Astrocyte (in vitro differentiated cells and primary cell): Measurements from ENCODE around the gene OSBP2. TPM values are rescaled to one million over a fixed set of nuclear protein-coding genes. Genes with fewer than 3 reads are reported as not detected.

Experiments
- DNase-seq: peaks from one replicate; pipeline ENCODE4 v3.0.0-alpha.2; 2010; ENCODE audit warnings: low read depth
- FAIRE-seq: peaks from 2 replicates; lab custom pipeline; 2011; peaks lifted over from hg19 to GRCh38; lab: Jason Lieb, UNC
- H2AFZ ChIP-seq: 2 replicates; pipeline ENCODE4 v1.6.0; 2012; ENCODE audit warnings: low read depth, low read length, inconsistent platforms
- H3K27ac ChIP-seq: 2 replicates; pipeline ENCODE4 v1.5.1; 2011; ENCODE audit warnings: low read depth, low read length, inconsistent platforms
- H3K27me3 ChIP-seq: 2 replicates; pipeline ENCODE4 v1.6.0; 2011; ENCODE audit warnings: low read length, inconsistent platforms; ENCODE audit not compliant: insufficient read depth
- H3K36me3 ChIP-seq: 2 replicates; pipeline ENCODE4 v1.5.1; 2011; ENCODE audit warnings: low read length, inconsistent platforms; ENCODE audit not compliant: insufficient read depth
- H3K4me1 ChIP-seq: 2 replicates; pipeline ENCODE4 v1.5.1; 2011; ENCODE audit warnings: low read length, inconsistent platforms; ENCODE audit not compliant: insufficient read depth
- H3K4me2 ChIP-seq: 2 replicates; pipeline ENCODE4 v1.6.0; 2012; ENCODE audit warnings: low read length, inconsistent platforms
- H3K4me3 ChIP-seq: 2 replicates; pipeline ENCODE4 v1.5.1; 2011; ENCODE audit warnings: low read depth, mild to moderate bottlenecking, low read length, inconsistent platforms; ENCODE audit not compliant: insufficient read depth
- H3K79me2 ChIP-seq: 2 replicates; pipeline ENCODE4 v1.6.0; 2012; ENCODE audit warnings: mild to moderate bottlenecking, low read length, inconsistent platforms; ENCODE audit not compliant: insufficient read depth
- H3K9ac ChIP-seq: 2 replicates; pipeline ENCODE4 v1.6.0; 2012; ENCODE audit warnings: mild to moderate bottlenecking, low read length, inconsistent platforms
- H3K9me3 ChIP-seq: 2 replicates; pipeline ENCODE4 v1.5.1; 2012; ENCODE audit warnings: low read depth, mild to moderate bottlenecking, low read length, inconsistent platforms; ENCODE audit not compliant: insufficient read depth
- H4K20me1 ChIP-seq: 2 replicates; pipeline ENCODE4 v1.6.0; 2012; ENCODE audit warnings: low read length, inconsistent platforms; ENCODE audit not compliant: insufficient read depth
- H3K27ac Mint-ChIP-seq: one replicate; pipeline ENCODE4 v1.8.0; 2021; ENCODE audit warnings: mild to moderate bottlenecking, mixed read lengths; ENCODE audit not compliant: unreplicated experiment
- H3K27me3 Mint-ChIP-seq: one replicate; pipeline ENCODE4 v1.8.0; 2021; ENCODE audit warnings: low read depth, mixed read lengths; ENCODE audit not compliant: unreplicated experiment
- H3K36me3 Mint-ChIP-seq: one replicate; pipeline ENCODE4 v1.8.0; 2021; ENCODE audit warnings: low read depth, mixed read lengths; ENCODE audit not compliant: unreplicated experiment
- H3K4me1 Mint-ChIP-seq: one replicate; pipeline ENCODE4 v1.8.0; 2021; ENCODE audit warnings: low read depth, mixed read lengths; ENCODE audit not compliant: unreplicated experiment
- H3K4me3 Mint-ChIP-seq: one replicate; pipeline ENCODE4 v1.8.0; 2021; ENCODE audit warnings: mild to moderate bottlenecking, moderate library complexity, mixed read lengths; ENCODE audit not compliant: unreplicated experiment
- H3K9me3 Mint-ChIP-seq: one replicate; pipeline ENCODE4 v1.8.0; 2021; ENCODE audit warnings: mild to moderate bottlenecking, mixed read lengths; ENCODE audit not compliant: unreplicated experiment
- CTCF ChIP-seq: IDR thresholded peaks from 2 replicates; pipeline ENCODE4 v1.5.1; 2011; ENCODE audit warnings: low read depth, mild to moderate bottlenecking, inconsistent platforms, low read length, moderate library complexity; ENCODE audit not compliant: insufficient read depth
- EZH2 ChIP-seq: IDR thresholded peaks from 2 replicates; pipeline ENCODE4 v1.6.1; 2012; ENCODE audit warnings: mild to moderate bottlenecking, low read length, inconsistent platforms; ENCODE audit not compliant: insufficient read depth
- total RNA-seq: library from RNA; stranded (reverse); gene quantifications from 2 replicates; pipeline ENCODE4 v1.2.1, GENCODE V29; 2021

The OSBP2 gene
- total RNA-seq, 1 donor from 2014 or later, result 0.48 TPM

- H3K9ac ChIP-seq, result no peak overlapping the region
- H3K4me2 ChIP-seq, result no peak overlapping the region
- no peak overlapping the region for H3K27ac ChIP-seq
- H4K20me1 ChIP-seq, result no peaks in the 10 kb centered on the region
- Mint-ChIP-seq H3K27ac (no peak overlapping the region), H3K4me3 (no peak overlapping the region), H3K36me3 (no peaks in the 10 kb centered on the region), H3K9me3 (no peaks in the 10 kb centered on the region), H3K4me1 (peaks cover 9% of the 10 kb centered on the region), H3K27me3 (peaks cover 16% of the 10 kb centered on the region)
- FAIRE-seq (no peak), DNase-seq (no peak)
- H3K27me3 ChIP-seq, result no peaks in the 10 kb centered on the region
- no peaks in the 10 kb centered on the region for H3K36me3 ChIP-seq
- no peak overlapping the region for H2AFZ ChIP-seq
- TF ChIP-seq CTCF, result no peak
- no peak for TF ChIP-seq EZH2
- no peaks in the 10 kb centered on the region for H3K9me3 ChIP-seq
- no peak overlapping the region for H3K4me3 ChIP-seq
- no peaks in the 10 kb centered on the region for H3K79me2 ChIP-seq
- H3K4me1 ChIP-seq, result peaks cover 9% of the 10 kb centered on the region
These were observed 170.1 kb downstream of the OSBP2 start for GRCh38 chr22:30864441-30865420.

GRCh38 chr22:30865656-30866055, 171.0 kb downstream of the OSBP2 start:
- Histone ChIP-seq H3K4me1 (peaks cover 9% of the 10 kb centered on the region), H3K9ac (no peak overlapping the region), H4K20me1 (no peaks in the 10 kb centered on the region), H3K27me3 (no peaks in the 10 kb centered on the region), H3K4me3 (no peak overlapping the region), H3K36me3 (no peaks in the 10 kb centered on the region), H3K79me2 (no peaks in the 10 kb centered on the region), H3K4me2 (no peak overlapping the region), H2AFZ (no peak overlapping the region), H3K9me3 (no peaks in the 10 kb centered on the region), H3K27ac (no peak overlapping the region)
- H3K4me1 Mint-ChIP-seq, result peaks cover 9% of the 10 kb centered on the region
- H3K27ac Mint-ChIP-seq, result no peak overlapping the region
- H3K36me3 Mint-ChIP-seq, result no peaks in the 10 kb centered on the region
- no peak for DNase-seq
- H3K4me3 Mint-ChIP-seq, result no peak overlapping the region
- H3K9me3 Mint-ChIP-seq, result no peaks in the 10 kb centered on the region
- H3K27me3 Mint-ChIP-seq, result peaks cover 13% of the 10 kb centered on the region
- no peak for TF ChIP-seq EZH2
- no peak for TF ChIP-seq CTCF
- no peak for FAIRE-seq

- no peak overlapping the region for H3K27ac ChIP-seq
- H3K79me2 ChIP-seq, result no peaks in the 10 kb centered on the region
- no peaks in the 10 kb centered on the region for H4K20me1 ChIP-seq
- H3K4me2 ChIP-seq, result no peak overlapping the region
- DNase-seq, result no peak
- peaks cover 9% of the 10 kb centered on the region for H3K4me1 ChIP-seq
- peaks cover 9% of the 10 kb centered on the region for H3K4me1 Mint-ChIP-seq
- H3K27me3 ChIP-seq, result no peaks in the 10 kb centered on the region
- H3K4me3 Mint-ChIP-seq, result no peak overlapping the region
- H3K36me3 ChIP-seq, result no peaks in the 10 kb centered on the region
- H3K9ac ChIP-seq, result no peak overlapping the region
- H3K36me3 Mint-ChIP-seq, result no peaks in the 10 kb centered on the region
- no peak for FAIRE-seq
- no peak overlapping the region for H3K4me3 ChIP-seq
- H3K9me3 Mint-ChIP-seq, result no peaks in the 10 kb centered on the region
- H3K27ac Mint-ChIP-seq, result no peak overlapping the region
- H3K9me3 ChIP-seq, result no peaks in the 10 kb centered on the region
- no peak for TF ChIP-seq EZH2
- no peak for TF ChIP-seq CTCF
- H2AFZ ChIP-seq, result no peak overlapping the region
- peaks cover 10% of the 10 kb centered on the region for H3K27me3 Mint-ChIP-seq
These were observed 171.5 kb downstream of the OSBP2 start for GRCh38 chr22:30866216-30866615.
